Body of pancreas (tissue), 4 donors: ENCODE data around the gene ZFYVE21. TPM values are rescaled to one million over a fixed set of nuclear protein-coding genes. Genes with fewer than 3 reads are reported as not detected.
A peak's percentile ranks its signal among the peaks of the same experiment; 100 is the strongest.

ENCODE experiments used
- ATAC-seq: fragments of 150-250 bp; one replicate; pipeline ENCODE4 v1.9.1; 2016
- DNase-seq, 4 donors: peaks; one replicate each; pipeline ENCODE4 v3.0.0-alpha.2; 2019
- H3K27ac ChIP-seq, 4 donors: fragments of 200-600 bp; sonication (generic); 1 replicate in 3 of 4; 2 replicates in 1 of 4; pipeline versions ENCODE4 v1.5.1 to v1.6.1; 2016 to 2019; ENCODE audit warnings: mild to moderate bottlenecking in 1 of 4, mixed read lengths in 1 of 4, moderate library complexity in 1 of 4
- H3K27me3 ChIP-seq, 2 donors: fragments of 200-600 bp; sonication (generic); one replicate each; pipeline ENCODE4 v1.6.0; 2016; ENCODE audit warnings: mild to moderate bottlenecking in 1 of 2
- H3K36me3 ChIP-seq, 2 donors: fragments of 200-600 bp; sonication (generic); replicated peaks in 1 of 2; 2 replicates each; pipeline ENCODE4 v1.5.1; 2016; ENCODE audit warnings: low read depth in 2 of 2; ENCODE audit not compliant: insufficient read depth in 1 of 2
- H3K4me1 ChIP-seq: fragments of 200-600 bp; sonication (generic); one replicate; pipeline ENCODE4 v1.6.0; 2016
- H3K4me3 ChIP-seq, 2 donors: fragments of 200-600 bp; sonication (generic); 1 replicate in 1 of 2; 2 replicates in 1 of 2; pipeline ENCODE4 v1.5.1; 2016 to 2019
- H3K9me3 ChIP-seq, 3 donors: fragments of 200-600 bp; sonication (generic); 1 replicate in 2 of 3; 2 replicates in 1 of 3; pipeline ENCODE4 v1.5.1; 2016
- CTCF ChIP-seq, 7 experiments: fragments of 450-650 bp in 4 of 7; fragments of 200-600 bp in 3 of 7; sonication (generic) in 3 of 7; IDR thresholded peaks; one replicate each; pipeline ENCODE4 v1.5.1; 2016 to 2019; ENCODE audit warnings: antibody characterized with exemption in 7 of 7
- POLR2A ChIP-seq, 3 donors: fragments of 450-650 bp; IDR thresholded peaks; one replicate each; pipeline ENCODE4 v1.6.1; 2016; ENCODE audit warnings: antibody characterized with exemption in 3 of 3, mild to moderate bottlenecking in 2 of 3
- WGBS, 2 donors: methylation state at CpG; one replicate each; pipeline ENCODE4 v1.1.5; 2017; 5-methylcytosine and 5-hydroxymethylcytosine counted together
- intact Hi-C: fragments of 100-400 bp; cut with DNase I; formaldehyde crosslinking; loops from one replicate; pipeline ENCODE4 v1.15.1; 2023
- total RNA-seq, 2 donors: library from RNA; depleted of rRNA; stranded (reverse); fragments of >200 nt; gene quantifications; one replicate each; pipeline ENCODE4 v1.1.0, GENCODE V29; 2016

The ZFYVE21 gene
- total RNA-seq, 2 donors from 2014 or later: 32.9 to 82.4 TPM

- H3K9me3 ChIP-seq: no peaks in the 10 kb centered on the region
- 93 to 94% methylated on average over 4 of the region's 4 CpGs for WGBS, 2 donors
- no peak for ATAC-seq
These were observed 43.7 kb upstream of the ZFYVE21 start for GRCh38 chr14:103671911-103672310.

GRCh38 chr14:103675957-103676356 lies 39.7 kb upstream of the ZFYVE21 start:
- peaks cover 24 to 68% of the 10 kb centered on the region in 2 donors for H3K36me3 ChIP-seq
- ATAC-seq (no peak), DNase-seq (no peak)
- no peak overlapping the region for H3K4me3 ChIP-seq
- no peak overlapping the region for H3K27ac ChIP-seq
- TF ChIP-seq POLR2A (IDR thresholded peaks at IDR 0.05): no peak
- no peak for TF ChIP-seq CTCF (IDR thresholded peaks at IDR 0.05)
- no peaks in the 10 kb centered on the region for H3K4me1 ChIP-seq
- no peaks in the 10 kb centered on the region for H3K9me3 ChIP-seq
- WGBS, 2 donors: 90 to 99% methylated on average over 4 to 8 of the region's 8 CpGs
- no peaks in the 10 kb centered on the region for H3K27me3 ChIP-seq
- intact Hi-C loops: no loop called here

More at GRCh38 chr14:103671911-103672310, 43.7 kb upstream of the ZFYVE21 start:
- Histone ChIP-seq H3K4me1 (no peaks in the 10 kb centered on the region), H3K4me3 (no peak overlapping the region), H3K27me3 (no peaks in the 10 kb centered on the region), H3K36me3 (peaks cover 14 to 63% of the 10 kb centered on the region in 2 donors), H3K27ac (no peak overlapping the region)
- TF ChIP-seq POLR2A (IDR thresholded peaks at IDR 0.05) (no peak), CTCF (IDR thresholded peaks at IDR 0.05) (no peak)
- intact Hi-C loops: no loop called here
- no peak for DNase-seq

GRCh38 chr14:103676881-103677675 lies 38.5 kb upstream of the ZFYVE21 start:
- peaks cover 24 to 64% of the 10 kb centered on the region in 2 donors for H3K36me3 ChIP-seq

GRCh38 chr14:103679351-103679750 lies 36.3 kb upstream of the ZFYVE21 start:
- Histone ChIP-seq H3K27ac (no peak overlapping the region), H3K4me1 (no peaks in the 10 kb centered on the region), H3K4me3 (no peak overlapping the region), H3K9me3 (no peaks in the 10 kb centered on the region), H3K27me3 (no peaks in the 10 kb centered on the region), H3K36me3 (peaks cover 24 to 49% of the 10 kb centered on the region in 2 donors)
- TF ChIP-seq CTCF (IDR thresholded peaks at IDR 0.05) (peak in 5 of 7 experiments; percentile 8 to 25 (median 15)), POLR2A (IDR thresholded peaks at IDR 0.05) (no peak)
- no peak for ATAC-seq
- peak in 2 of 4 donors; percentile 43 to 53 for DNase-seq
- intact Hi-C loops: no loop called here
- WGBS, 2 donors: 58 to 65% methylated on average over 13 of the region's 13 CpGs

More at GRCh38 chr14:103676881-103677675, 38.5 kb upstream of the ZFYVE21 start:
- Histone ChIP-seq H3K9me3 (no peaks in the 10 kb centered on the region), H3K4me1 (no peaks in the 10 kb centered on the region), H3K27me3 (no peaks in the 10 kb centered on the region), H3K27ac (no peak overlapping the region), H3K4me3 (no peak overlapping the region)
- ATAC-seq: no peak
- WGBS, 2 donors: 78 to 88% methylated on average over 16 of the region's 16 CpGs
- TF ChIP-seq CTCF (IDR thresholded peaks at IDR 0.05) (no peak), POLR2A (IDR thresholded peaks at IDR 0.05) (no peak)
- intact Hi-C loops: no loop called here
- no peak for DNase-seq
